ENCODE data around the gene UBE2R2. TPM values are rescaled to one million over a fixed set of nuclear protein-coding genes. Genes with fewer than 3 reads are reported as not detected.
"Not testable (repeated sequence)": the region's sequence is repeated elsewhere in the genome, so short reads cannot be mapped to it uniquely, and the experiment has no call there.

UBE2R2 gene
- total and polyA plus RNA-seq, 10 donors = 15.2 to 48.5 (median 39.9) TPM

DNA sequence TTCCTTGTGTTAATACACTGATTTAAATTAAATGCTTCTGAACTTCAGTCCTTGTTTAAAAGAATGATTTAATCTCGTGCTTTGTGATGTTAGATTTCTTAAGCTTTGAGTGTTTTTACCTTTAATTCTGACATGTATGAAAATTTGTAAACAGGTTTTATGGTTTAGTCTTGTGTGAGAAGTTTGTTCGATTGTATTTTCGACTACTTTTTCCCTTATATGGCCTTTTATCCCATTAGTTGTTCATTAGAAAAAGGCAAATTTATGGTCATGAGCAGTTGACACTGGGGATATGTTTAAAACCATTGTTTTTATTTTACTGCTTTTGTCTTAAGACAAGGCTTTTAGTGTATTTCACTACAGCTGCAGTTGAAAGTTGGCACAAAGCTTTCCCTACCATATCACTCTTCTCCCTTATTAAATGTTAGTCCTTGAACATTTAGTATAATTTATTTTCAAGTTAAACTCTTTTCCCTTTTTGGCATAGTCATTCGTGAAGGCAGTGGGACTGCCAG, 3.3 kb downstream of the UBE2R2 start:
- no peak for DNase-seq
- Histone ChIP-seq H3K27me3 (replicated peaks in 1 of 7) (no peaks in the 10 kb centered on the region), H3K36me3 (peaks cover 0 to 13% (median 0%) of the 10 kb centered on the region in 6 donors), H3K4me3 (peak overlapping the region in 2 of 8 donors; percentile 3 to 92), H3K4me1 (peaks cover 25 to 85% (median 71%) of the 10 kb centered on the region in 6 donors), H3K27ac (peak overlapping the region in 4 of 8 donors; percentile 7 to 100 (median 60)), H3K9me3 (no peaks in the 10 kb centered on the region)
- WGBS, 5 donors = 62 to 71% (median 67%) methylated on average over 4 of the region's 4 CpGs
- TF ChIP-seq, protein P1, sequence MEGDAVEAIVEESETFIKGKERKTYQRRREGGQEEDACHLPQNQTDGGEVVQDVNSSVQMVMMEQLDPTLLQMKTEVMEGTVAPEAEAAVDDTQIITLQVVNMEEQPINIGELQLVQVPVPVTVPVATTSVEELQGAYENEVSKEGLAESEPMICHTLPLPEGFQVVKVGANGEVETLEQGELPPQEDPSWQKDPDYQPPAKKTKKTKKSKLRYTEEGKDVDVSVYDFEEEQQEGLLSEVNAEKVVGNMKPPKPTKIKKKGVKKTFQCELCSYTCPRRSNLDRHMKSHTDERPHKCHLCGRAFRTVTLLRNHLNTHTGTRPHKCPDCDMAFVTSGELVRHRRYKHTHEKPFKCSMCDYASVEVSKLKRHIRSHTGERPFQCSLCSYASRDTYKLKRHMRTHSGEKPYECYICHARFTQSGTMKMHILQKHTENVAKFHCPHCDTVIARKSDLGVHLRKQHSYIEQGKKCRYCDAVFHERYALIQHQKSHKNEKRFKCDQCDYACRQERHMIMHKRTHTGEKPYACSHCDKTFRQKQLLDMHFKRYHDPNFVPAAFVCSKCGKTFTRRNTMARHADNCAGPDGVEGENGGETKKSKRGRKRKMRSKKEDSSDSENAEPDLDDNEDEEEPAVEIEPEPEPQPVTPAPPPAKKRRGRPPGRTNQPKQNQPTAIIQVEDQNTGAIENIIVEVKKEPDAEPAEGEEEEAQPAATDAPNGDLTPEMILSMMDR (IDR thresholded peaks at IDR 0.05 in 8 of 11, conservative IDR thresholded peaks at IDR 0.05 in 3 of 11) = no peak
- TF ChIP-seq POLR2AphosphoS5 (IDR thresholded peaks at IDR 0.05) = no peak
- no peak for TF ChIP-seq POLR2A (IDR thresholded peaks at IDR 0.05)
- intact Hi-C loops (cut with DNase I; ENCODE audit: low total_unique reads) = no loop called here

DNA sequence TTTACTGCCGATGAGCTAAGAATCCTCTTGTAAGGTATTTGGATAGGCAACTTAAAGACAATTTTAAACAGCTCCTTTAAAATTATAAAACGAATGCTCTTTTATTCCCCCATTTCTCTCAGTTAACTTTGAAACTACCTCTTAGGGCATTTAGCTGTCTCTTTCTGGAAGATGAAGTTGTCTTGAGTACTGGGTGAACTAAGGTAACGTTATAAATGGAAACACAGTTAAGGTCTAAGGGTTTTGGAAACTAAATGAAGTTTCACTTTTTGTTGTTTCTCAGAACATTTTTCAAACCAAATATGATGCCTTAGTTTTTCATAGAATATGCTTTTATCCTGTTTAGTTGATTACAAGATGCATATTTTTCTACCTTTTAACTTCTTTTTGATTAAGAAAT, 6.8 kb downstream of the UBE2R2 start:
- H3K27ac ChIP-seq = no peak overlapping the region
- no peak overlapping the region for H3K4me3 ChIP-seq
- H3K4me1 ChIP-seq = peaks cover 21 to 96% (median 58%) of the 10 kb centered on the region in 6 donors
- 73 to 83% (median 78%) methylated on average over 3 of the region's 3 CpGs for WGBS, 5 donors
- no peaks in the 10 kb centered on the region for H3K27me3 ChIP-seq (replicated peaks in 1 of 7)
- H3K9me3 ChIP-seq = no peaks in the 10 kb centered on the region
- H3K36me3 ChIP-seq = peaks cover 0 to 35% (median 0%) of the 10 kb centered on the region in 6 donors
- TF ChIP-seq POLR2A (IDR thresholded peaks at IDR 0.05) = no peak
- TF ChIP-seq, protein P1 (IDR thresholded peaks at IDR 0.05 in 8 of 11, conservative IDR thresholded peaks at IDR 0.05 in 3 of 11) = no peak
- TF ChIP-seq POLR2AphosphoS5 (IDR thresholded peaks at IDR 0.05) = no peak
- DNase-seq = no peak
- intact Hi-C loops (cut with DNase I; ENCODE audit: low total_unique reads) = no loop called here

DNA sequence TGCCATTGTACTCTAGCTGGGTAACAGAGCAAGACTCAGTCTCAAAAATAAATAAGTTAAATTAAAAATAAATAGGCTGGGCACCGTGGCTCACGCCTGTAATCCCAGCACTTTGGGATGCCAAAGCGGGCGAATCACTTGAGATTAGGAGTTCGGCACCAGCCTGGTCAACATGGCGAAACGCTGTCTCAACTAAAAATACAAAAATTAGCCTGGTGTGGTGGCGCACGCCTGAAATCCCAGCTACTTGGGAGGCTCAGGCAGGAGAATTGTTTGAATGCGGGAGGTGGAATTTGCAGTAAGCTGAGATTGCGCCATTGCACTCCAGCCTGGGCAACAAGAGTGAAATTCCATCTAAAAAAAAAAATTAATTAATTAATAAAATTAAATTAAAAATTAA, 10.3 kb downstream of the UBE2R2 start:
- H3K9me3 ChIP-seq; H3K4me3 ChIP-seq; intact Hi-C loops (cut with DNase I; ENCODE audit: low total_unique reads); H3K27me3 ChIP-seq (replicated peaks in 1 of 7); H3K27ac ChIP-seq: not testable (repeated sequence)
- whole genome bisulfite sequencing, 5 donors = 97 to 99% (median 98%) methylated on average over 11 of the region's 11 CpGs
- DNase-seq = peak; percentile 21
- peaks cover 0 to 42% (median 0%) of the 10 kb centered on the region in 6 donors for H3K36me3 ChIP-seq
- peaks cover 0 to 95% (median 41%) of the 10 kb centered on the region in 6 donors for H3K4me1 ChIP-seq

DNA sequence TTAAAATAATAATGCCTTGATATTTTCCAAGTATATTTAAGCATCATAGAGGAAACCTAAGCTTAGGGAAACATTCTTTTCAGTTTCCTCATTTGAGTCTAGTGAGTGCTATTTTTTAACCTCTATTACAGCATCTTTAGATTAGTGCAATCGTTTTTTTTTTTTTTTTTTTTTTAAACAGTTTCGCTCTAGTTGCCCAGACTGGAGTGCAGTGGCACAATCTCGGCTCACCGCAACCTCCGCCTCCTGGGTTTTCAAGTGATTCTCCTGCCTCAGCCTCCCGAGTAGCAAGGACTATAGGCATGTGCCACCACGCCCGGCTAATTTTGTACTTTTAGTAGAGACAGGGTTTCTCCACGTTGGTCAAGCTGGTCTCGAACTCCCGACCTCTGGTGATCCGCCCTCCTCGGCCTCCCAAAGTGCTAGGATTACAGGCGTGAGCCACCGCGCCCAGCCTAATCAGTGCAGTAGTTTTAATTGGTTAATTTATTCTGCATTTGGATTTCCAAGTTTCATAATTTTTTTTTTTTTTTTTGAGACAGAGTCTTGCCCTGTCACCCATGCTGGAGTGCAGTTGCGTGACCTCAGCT, 12.8 kb downstream of the UBE2R2 start:
- 84 to 94% (median 87%) methylated on average over 17 of the region's 17 CpGs for WGBS, 5 donors
- intact Hi-C loops (cut with DNase I; ENCODE audit: low total_unique reads); H3K27me3 ChIP-seq (replicated peaks in 1 of 7); H3K9me3 ChIP-seq; H3K4me3 ChIP-seq: not testable (repeated sequence)
- Histone ChIP-seq H3K4me1 (peaks cover 0 to 94% (median 26%) of the 10 kb centered on the region in 6 donors), H3K27ac (peak overlapping the region in 5 of 8 donors; percentile 4 to 74 (median 65)), H3K36me3 (peaks cover 0 to 29% (median 0%) of the 10 kb centered on the region in 6 donors)
- peak; percentile 68 for DNase-seq

DNA sequence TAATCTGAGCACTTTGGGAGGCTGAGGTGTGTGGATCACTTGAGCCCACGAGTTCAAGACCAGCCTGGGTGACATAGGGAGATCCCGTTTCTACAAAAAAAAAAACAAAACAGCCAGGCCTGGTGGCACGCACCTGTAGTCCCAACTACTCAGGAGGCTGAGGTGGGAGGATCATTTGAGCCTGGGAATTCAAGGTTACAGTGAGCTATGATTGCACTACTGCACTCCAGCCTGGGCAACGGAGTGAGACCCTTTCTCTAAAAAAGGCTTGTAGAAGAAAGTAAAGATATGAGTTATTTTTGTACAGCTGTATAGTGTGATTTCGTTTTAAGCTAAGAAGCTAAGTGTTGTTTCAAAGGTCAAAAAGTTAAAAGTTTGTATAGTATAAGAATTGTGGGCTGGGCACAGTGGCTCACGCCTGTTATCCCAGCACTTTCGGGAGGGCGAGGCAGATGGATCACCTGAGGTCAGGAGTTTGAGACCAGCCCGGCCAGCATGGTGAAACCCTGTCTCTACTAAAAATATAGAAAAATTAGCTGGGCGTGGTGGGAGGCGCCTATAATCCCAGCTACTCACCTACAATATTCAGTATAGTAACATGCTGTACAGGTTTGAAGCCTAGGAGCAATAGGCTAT, 18.8 kb downstream of the UBE2R2 start:
- TF ChIP-seq POLR2AphosphoS5 (IDR thresholded peaks at IDR 0.05) = no peak
- no peak for TF ChIP-seq POLR2A (IDR thresholded peaks at IDR 0.05)
- TF ChIP-seq, protein P1 (IDR thresholded peaks at IDR 0.05 in 8 of 11, conservative IDR thresholded peaks at IDR 0.05 in 3 of 11) = no peak
- DNase-seq = peak; percentile 56
- no peaks in the 10 kb centered on the region for H3K27me3 ChIP-seq (replicated peaks in 1 of 7)
- WGBS, 5 donors = 80 to 87% (median 83%) methylated on average over 11 of the region's 11 CpGs
- H3K4me1 ChIP-seq = peaks cover 9 to 98% (median 57%) of the 10 kb centered on the region in 6 donors
- peaks cover 0 to 8% (median 0%) of the 10 kb centered on the region in 6 donors for H3K36me3 ChIP-seq
- no peak overlapping the region for H3K4me3 ChIP-seq
- peak overlapping the region in 7 of 8 donors; percentile 51 to 83 (median 79) for H3K27ac ChIP-seq
- no peaks in the 10 kb centered on the region for H3K9me3 ChIP-seq
- intact Hi-C loops (cut with DNase I; ENCODE audit: low total_unique reads) = no loop called here
